ENCODE results near the gene NCOA5.

DNA sequence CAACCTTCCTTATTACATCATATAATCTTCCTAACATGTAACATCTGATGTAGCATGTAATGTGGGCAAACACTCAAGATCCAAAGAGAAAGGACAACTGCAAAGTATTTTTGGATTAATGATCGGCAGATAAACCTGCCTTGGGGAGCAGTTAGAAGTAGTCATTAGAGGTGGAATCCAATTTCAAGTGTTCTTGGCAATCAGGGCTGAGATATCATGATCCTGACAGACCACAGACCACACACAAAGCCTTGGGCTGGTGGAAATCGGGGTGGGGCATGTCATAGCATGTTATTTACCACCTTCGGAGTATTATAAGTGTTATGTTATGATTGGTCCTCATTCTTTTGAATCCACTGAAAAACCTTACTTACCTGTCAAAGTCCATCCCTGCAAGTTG, 16.3 kb downstream of the NCOA5 start:
- TF ChIP-seq, protein P1, sequence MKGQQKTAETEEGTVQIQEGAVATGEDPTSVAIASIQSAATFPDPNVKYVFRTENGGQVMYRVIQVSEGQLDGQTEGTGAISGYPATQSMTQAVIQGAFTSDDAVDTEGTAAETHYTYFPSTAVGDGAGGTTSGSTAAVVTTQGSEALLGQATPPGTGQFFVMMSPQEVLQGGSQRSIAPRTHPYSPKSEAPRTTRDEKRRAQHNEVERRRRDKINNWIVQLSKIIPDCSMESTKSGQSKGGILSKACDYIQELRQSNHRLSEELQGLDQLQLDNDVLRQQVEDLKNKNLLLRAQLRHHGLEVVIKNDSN (CRISPR knock-in tag; IDR thresholded peaks at IDR 0.05), result no peak
- TF ChIP-seq EP300 (IDR thresholded peaks at IDR 0.05; ENCODE audit: low read length) (no peak), COPS2 (conservative IDR thresholded peaks at IDR 0.05) (no peak), SAFB2 (IDR thresholded peaks at IDR 0.05; ENCODE audit: borderline replicate concordance, low read depth, low read length, severe bottlenecking) (no peak), JUN (IDR thresholded peaks at IDR 0.05; ENCODE audit: borderline replicate concordance, low read depth, low read length) (no peak), JUN (CRISPR knock-in tag; IDR thresholded peaks at IDR 0.05; ENCODE audit: borderline replicate concordance) (no peak), STAG1 (CRISPR knock-in tag; IDR thresholded peaks at IDR 0.05; ENCODE audit: borderline replicate concordance) (no peak)
